IMR-90 (cell line): ENCODE measurements around the gene MICAL3. TPM values are rescaled to one million over a fixed set of nuclear protein-coding genes. Genes with fewer than 3 reads are reported as not detected.

Experiments used
- ATAC-seq: fragments of 200-7000 bp; cut with Tn5 transposase; 2 replicates; pipeline ENCODE4 v1.9.1; 2020; ENCODE audit warnings: low read depth, mild to moderate bottlenecking, moderate library complexity
- BruUV-seq: library from RNA; stranded (reverse); fragments of 400-500 nt; replicated peaks from 2 replicates; lab custom pipeline; 2021; lab: Mats Ljungman, UMichigan
- CTCF ChIA-PET: fragments of 300-600 bp; formaldehyde crosslinking; extraction: SDS; loops from one replicate; lab custom pipeline; 2021; ENCODE audit warnings: antibody characterized with exemption; lab: Yijun Ruan, JAX
- POLR2A ChIA-PET: fragments of 300-600 bp; sonication (Branson Sonifier 250); formaldehyde crosslinking; loops from one replicate; lab custom pipeline; 2022; ENCODE audit warnings: antibody characterized with exemption; ENCODE audit not compliant: unreplicated experiment; lab: Charles Lee
- DNase-seq: peaks from one replicate; pipeline ENCODE4 v3.0.0; 2013
- H2AFZ ChIP-seq: replicated peaks from 2 replicates; pipeline ENCODE3; 2013; ENCODE audit warnings: low read length, mild to moderate bottlenecking; ENCODE audit not compliant: poor library complexity
- H2AK5ac ChIP-seq: 2 replicates; pipeline ENCODE4 v1.6.1; 2013; ENCODE audit warnings: low read depth, low read length, inconsistent platforms
- H2AK9ac ChIP-seq: replicated peaks from 2 replicates; pipeline ENCODE3; 2013; ENCODE audit warnings: mild to moderate bottlenecking, low read depth, low read length, moderate library complexity; ENCODE audit not compliant: poor library complexity
- H2BK120ac ChIP-seq: 2 replicates; pipeline ENCODE4 v1.6.1; 2013; ENCODE audit warnings: low read depth, low read length, inconsistent platforms
- H2BK15ac ChIP-seq: 3 replicates; pipeline ENCODE4 v1.6.1; 2013; ENCODE audit warnings: low read depth, low read length, inconsistent platforms
- H2BK20ac ChIP-seq: 2 replicates; pipeline ENCODE4 v1.6.1; 2013; ENCODE audit warnings: low read depth, mild to moderate bottlenecking, inconsistent platforms, low read length, moderate library complexity
- H2BK5ac ChIP-seq: 2 replicates; pipeline ENCODE4 v1.6.1; 2013; ENCODE audit warnings: mild to moderate bottlenecking, low read depth, low read length, inconsistent platforms; ENCODE audit not compliant: poor library complexity, severe bottlenecking
- H3K14ac ChIP-seq: replicated peaks from 2 replicates; pipeline ENCODE4 v1.6.1; 2013; ENCODE audit warnings: low read depth, low read length, inconsistent platforms
- H3K18ac ChIP-seq: 2 replicates; pipeline ENCODE4 v1.6.1; 2013; ENCODE audit warnings: low read depth, low read length, control low read depth
- H3K23ac ChIP-seq: 2 replicates; pipeline ENCODE4 v1.6.1; 2013; ENCODE audit warnings: low read depth, low read length, inconsistent platforms
- H3K27ac ChIP-seq: 2 replicates; pipeline ENCODE4 v1.5.1; 2013; ENCODE audit warnings: mild to moderate bottlenecking, control low read depth, low read length; ENCODE audit not compliant: insufficient read depth
- H3K27me3 ChIP-seq: 2 replicates; pipeline ENCODE4 v1.6.1; 2013; ENCODE audit warnings: low read length; ENCODE audit not compliant: control insufficient read depth, insufficient read depth
- H3K36me3 ChIP-seq: 2 replicates; pipeline ENCODE4 v1.6.1; 2013; ENCODE audit warnings: low read length, mixed read lengths; ENCODE audit not compliant: control insufficient read depth, insufficient read depth
- H3K4ac ChIP-seq: 2 replicates; pipeline ENCODE4 v1.6.1; 2013; ENCODE audit warnings: low read depth, low read length, inconsistent platforms
- H3K4me1 ChIP-seq: 2 replicates; pipeline ENCODE4 v1.6.1; 2013; ENCODE audit warnings: low read length, mixed read lengths; ENCODE audit not compliant: control insufficient read depth, insufficient read depth
- H3K4me2 ChIP-seq: 2 replicates; pipeline ENCODE4 v1.6.1; 2013; ENCODE audit warnings: low read depth, mild to moderate bottlenecking, control low read depth, low read length, moderate library complexity
- H3K4me3 ChIP-seq: 2 replicates; pipeline ENCODE4 v1.5.1; 2013; ENCODE audit warnings: low read depth, mild to moderate bottlenecking, control low read depth, low read length, moderate library complexity; ENCODE audit not compliant: insufficient read depth
- H3K56ac ChIP-seq: 2 replicates; pipeline ENCODE4 v1.6.1; 2013; ENCODE audit warnings: low read length, inconsistent platforms; ENCODE audit not compliant: insufficient read depth; ENCODE audit errors: extremely low read depth
- H3K79me1 ChIP-seq, 2 experiments: 2 replicates each; pipeline ENCODE4 v1.6.1; 2013; ENCODE audit warnings: low read length in 2 of 2, inconsistent platforms in 1 of 2, low read depth in 1 of 2
- H3K9ac ChIP-seq: 2 replicates; pipeline ENCODE4 v1.6.1; 2013; ENCODE audit warnings: low read depth, low read length, control low read depth
- H3K9me1 ChIP-seq: 2 replicates; pipeline ENCODE4 v1.6.1; 2013; ENCODE audit warnings: low read length, inconsistent platforms; ENCODE audit not compliant: insufficient read depth
- H3K9me3 ChIP-seq: 2 replicates; pipeline ENCODE4 v1.6.1; 2013; ENCODE audit warnings: low read length; ENCODE audit not compliant: control insufficient read depth, insufficient read depth
- H4K20me1 ChIP-seq: 2 replicates; pipeline ENCODE4 v1.6.1; 2013; ENCODE audit warnings: low read length, inconsistent platforms; ENCODE audit not compliant: insufficient read depth
- H4K5ac ChIP-seq: 2 replicates; pipeline ENCODE4 v1.6.1; 2013; ENCODE audit warnings: mild to moderate bottlenecking, low read depth, low read length, control low read depth
- H4K8ac ChIP-seq, 2 experiments: 2 replicates each; pipeline ENCODE4 v1.6.1; 2013; ENCODE audit warnings: low read depth in 2 of 2, low read length in 2 of 2, control low read depth in 1 of 2, inconsistent platforms in 1 of 2
- H4K91ac ChIP-seq: 2 replicates; pipeline ENCODE4 v1.6.1; 2013; ENCODE audit warnings: low read depth, low read length, inconsistent platforms; ENCODE audit not compliant: insufficient read depth
- BHLHE40 ChIP-seq: fragments of 150-350 bp; IDR thresholded peaks from 2 replicates; pipeline ENCODE4 v1.6.1; 2016; ENCODE audit warnings: mild to moderate bottlenecking, low read depth, low read length
- USF2 ChIP-seq: fragments of 150-350 bp; IDR thresholded peaks from 2 replicates; pipeline ENCODE4 v1.6.1; 2017; ENCODE audit warnings: mild to moderate bottlenecking, antibody characterized with exemption, low read length, low read depth
- WGBS, 2 experiments: methylation state at CpG; one replicate each; pipeline versions ENCODE4 v1.1.5 to v1.1.7; 2013; ENCODE audit warnings: missing lambda C conversion rate in 2 of 2; ENCODE audit not compliant: insufficient read length in 1 of 2; ENCODE audit errors: extremely low coverage in 2 of 2; 5-methylcytosine and 5-hydroxymethylcytosine counted together
- dilution Hi-C: fragments of 300-500 bp; cut with HindIII; formaldehyde crosslinking; loops from one replicate; pipeline ENCODE4 v1.14.3; 2018; ENCODE audit warnings: low sequenced_read_pairs; ENCODE audit not compliant: unreplicated experiment
- in situ Hi-C: fragments of 300-500 bp; cut with MboI; formaldehyde crosslinking; loops from 3 replicates; pipeline ENCODE4 v1.14.3; 2019; ENCODE audit warnings: low sequenced_read_pairs, inconsistent platforms, mixed read lengths
- intact Hi-C: fragments of 100-400 bp; cut with micrococcal nuclease; formaldehyde crosslinking; loops from 2 replicates; pipeline ENCODE4 v1.10.0; 2022
- polyA plus RNA-seq, 3 experiments: library from polyadenylated mRNA; depleted of rRNA; stranded (reverse); fragments of >200 nt; gene quantifications; 2 replicates each; pipeline ENCODE4 v1.2.3, GENCODE V29; 2012; ENCODE audit warnings: low replicate concordance in 1 of 3
- total RNA-seq: library from RNA; depleted of rRNA; stranded (reverse); fragments of >200 nt; gene quantifications from 2 replicates; pipeline ENCODE4 v1.2.3, GENCODE V29; 2012

The MICAL3 gene
- total and polyA plus RNA-seq, 2 of the 4 experiments (the other 2 are of a cell fraction): 17.6 to 26.8 TPM

GRCh38 chr22:17786435-17787161 lies 237.8 kb downstream of the MICAL3 start:
- in situ Hi-C loops (no loop called here), intact Hi-C loops (loop anchor here (10.0 kb wide), 1 partner anchor 232 kb away; no protein-coding TSS in a partner anchor), dilution Hi-C loops (no loop called here)
- Histone ChIP-seq H4K8ac (no peak overlapping the region), H4K5ac (no peak overlapping the region), H2BK15ac (no peak overlapping the region), H2AK9ac (peak overlapping the region; percentile 92), H2BK5ac (no peak overlapping the region), H3K79me1 (no peaks in the 10 kb centered on the region), H4K91ac (no peak overlapping the region), H3K27me3 (no peaks in the 10 kb centered on the region), H3K4me3 (no peak overlapping the region), H3K56ac (no peak overlapping the region), H3K18ac (no peak overlapping the region), H3K9me3 (no peaks in the 10 kb centered on the region), H3K14ac (no peak overlapping the region), H2AFZ (peak overlapping the region; percentile 15), H2BK120ac (no peak overlapping the region), H3K36me3 (peaks cover 21% of the 10 kb centered on the region), H2AK5ac (no peak overlapping the region; the same call in 1 of the 2 replicates), H2BK20ac (no peak overlapping the region), H3K27ac (no peak overlapping the region), H4K20me1 (no peaks in the 10 kb centered on the region), H3K4me1 (peaks cover 8% of the 10 kb centered on the region), H3K23ac (no peak overlapping the region), H3K9ac (no peak overlapping the region), H3K4ac (no peak overlapping the region), H3K9me1 (peaks cover 3% of the 10 kb centered on the region), H3K4me2 (no peak overlapping the region)
- BruUV-seq: no TSS peak
- ATAC-seq: no peak
- WGBS, 2 experiments: 74% methylated on average over 9 of the region's 18 CpGs; no CpG with 5 or more reads in 1 of the 2 experiments
- CTCF ChIA-PET: interaction anchor here (1.5 kb wide), 2 partner anchors 45 to 290 kb away, joined by 5 to 10 read pairs; no protein-coding TSS in a partner anchor
- no peak for DNase-seq
- TF ChIP-seq USF2 (no peak), BHLHE40 (peak; percentile 29; the same call in 1 of the 2 replicates)
- POLR2A ChIA-PET: no interaction called here
